ENCODE measurements around the gene RAP1A. TPM values are rescaled to one million over a fixed set of nuclear protein-coding genes. Genes with fewer than 3 reads are reported as not detected.
"Not testable (repeated sequence)": the region's sequence is repeated elsewhere in the genome, so short reads cannot be mapped to it uniquely, and the experiment has no call there.

The RAP1A gene
- total RNA-seq, 1 experiment from 2014 or later: 19.0 TPM

DNA sequence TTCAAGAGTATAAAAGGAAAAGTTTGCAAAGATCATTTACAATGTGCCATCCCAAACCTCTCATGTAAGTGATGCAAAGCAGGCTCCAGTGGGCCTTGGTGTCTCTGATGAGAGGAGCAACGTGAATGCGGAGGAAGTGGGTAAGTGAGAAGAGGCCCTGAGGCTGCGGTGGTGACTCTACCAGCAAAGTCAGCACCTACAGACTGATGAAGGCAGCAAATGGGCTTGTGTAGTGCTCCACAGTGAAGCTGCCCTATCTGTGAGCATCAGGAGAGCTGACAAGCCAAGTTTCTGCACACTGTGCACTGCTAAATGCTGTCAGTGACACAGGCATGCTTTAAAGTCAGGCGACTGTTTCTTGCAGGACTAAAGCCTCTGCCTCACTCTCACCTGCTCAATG is 15.6 kb upstream of the RAP1A start:
- ChIA-PET POLR2A (ENCODE audit: unreplicated experiment) (no interaction called here), CTCF (no interaction called here)
- Histone ChIP-seq H3K27ac (ENCODE audit: low read length) (no peak overlapping the region), H3K4me3 (ENCODE audit: low read length) (no peak overlapping the region), H3K4me2 (ENCODE audit: low read length) (no peak overlapping the region), H3F3A (ENCODE audit: low read length, unreplicated experiment) (no peaks in the 10 kb centered on the region), H3K9ac (ENCODE audit: low read length) (no peak overlapping the region), H3K9me3 (ENCODE audit: low read length) (no peaks in the 10 kb centered on the region), H4K20me1 (ENCODE audit: low read length) (no peaks in the 10 kb centered on the region), H3K79me2 (ENCODE audit: low read length) (no peaks in the 10 kb centered on the region), H3K9me2 (replicated peaks; ENCODE audit: low read length) (no peaks in the 10 kb centered on the region), H3K36me3 (ENCODE audit: low read depth, low read length) (no peaks in the 10 kb centered on the region), H2AFZ (ENCODE audit: low read length) (no peak overlapping the region), H3K4me1 (ENCODE audit: insufficient read depth, low read length) (peaks cover 15% of the 10 kb centered on the region), H3K27me3 (ENCODE audit: low read length) (no peaks in the 10 kb centered on the region)
- intact Hi-C loops (cut with micrococcal nuclease): no loop called here
- BruUV-seq (replicated peaks): no TSS peak
- TF ChIP-seq EZH2phosphoT487 (IDR thresholded peaks at IDR 0.05; ENCODE audit: borderline replicate concordance, low read length) (no peak), EZH2 (IDR thresholded peaks at IDR 0.05; ENCODE audit: low read length, unreplicated experiment) (no peak)
- TF ChIP-seq, protein P1, sequence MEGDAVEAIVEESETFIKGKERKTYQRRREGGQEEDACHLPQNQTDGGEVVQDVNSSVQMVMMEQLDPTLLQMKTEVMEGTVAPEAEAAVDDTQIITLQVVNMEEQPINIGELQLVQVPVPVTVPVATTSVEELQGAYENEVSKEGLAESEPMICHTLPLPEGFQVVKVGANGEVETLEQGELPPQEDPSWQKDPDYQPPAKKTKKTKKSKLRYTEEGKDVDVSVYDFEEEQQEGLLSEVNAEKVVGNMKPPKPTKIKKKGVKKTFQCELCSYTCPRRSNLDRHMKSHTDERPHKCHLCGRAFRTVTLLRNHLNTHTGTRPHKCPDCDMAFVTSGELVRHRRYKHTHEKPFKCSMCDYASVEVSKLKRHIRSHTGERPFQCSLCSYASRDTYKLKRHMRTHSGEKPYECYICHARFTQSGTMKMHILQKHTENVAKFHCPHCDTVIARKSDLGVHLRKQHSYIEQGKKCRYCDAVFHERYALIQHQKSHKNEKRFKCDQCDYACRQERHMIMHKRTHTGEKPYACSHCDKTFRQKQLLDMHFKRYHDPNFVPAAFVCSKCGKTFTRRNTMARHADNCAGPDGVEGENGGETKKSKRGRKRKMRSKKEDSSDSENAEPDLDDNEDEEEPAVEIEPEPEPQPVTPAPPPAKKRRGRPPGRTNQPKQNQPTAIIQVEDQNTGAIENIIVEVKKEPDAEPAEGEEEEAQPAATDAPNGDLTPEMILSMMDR (conservative IDR thresholded peaks at IDR 0.05; ENCODE audit: low read depth, low read length): no peak
- ATAC-seq: no peak
- no peak for DNase-seq

DNA sequence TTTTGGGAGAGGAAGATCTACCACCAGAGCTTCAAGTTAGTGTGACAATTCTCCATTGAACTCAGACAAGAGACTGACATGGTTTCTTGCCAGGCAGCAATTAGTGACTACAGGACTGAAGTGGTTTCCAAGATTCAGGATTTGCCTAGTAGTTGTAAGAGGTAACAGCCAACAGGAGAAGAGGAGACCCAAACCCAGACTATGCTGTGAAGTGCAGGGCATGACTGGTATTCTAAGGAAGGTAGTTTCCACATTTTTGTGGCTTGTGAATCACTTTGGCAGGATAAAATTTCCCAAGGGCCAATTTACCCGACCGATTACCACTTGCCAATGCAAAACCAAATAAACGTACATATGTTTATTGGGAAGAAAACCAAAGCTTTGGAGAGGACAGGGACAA is 14.7 kb upstream of the RAP1A start:
- POLR2A ChIA-PET (ENCODE audit: unreplicated experiment): no interaction called here
- no peak overlapping the region for H2AFZ ChIP-seq (ENCODE audit: low read length)
- peak overlapping the region; percentile 3 for H3K4me2 ChIP-seq (ENCODE audit: low read length)
- H3K36me3 ChIP-seq (ENCODE audit: low read depth, low read length): no peaks in the 10 kb centered on the region
- no TSS peak for BruUV-seq (replicated peaks)
- H3K4me1 ChIP-seq (ENCODE audit: insufficient read depth, low read length): peaks cover 15% of the 10 kb centered on the region
- no peak overlapping the region for H3K9ac ChIP-seq (ENCODE audit: low read length)
- H3K27me3 ChIP-seq (ENCODE audit: low read length): no peaks in the 10 kb centered on the region
- CTCF ChIA-PET: no interaction called here
- TF ChIP-seq, protein P1 (conservative IDR thresholded peaks at IDR 0.05; ENCODE audit: low read depth, low read length): no peak
- TF ChIP-seq EZH2phosphoT487 (IDR thresholded peaks at IDR 0.05; ENCODE audit: borderline replicate concordance, low read length) (no peak), EZH2 (IDR thresholded peaks at IDR 0.05; ENCODE audit: low read length, unreplicated experiment) (no peak)
- peak; percentile 74 for ATAC-seq
- DNase-seq: peak; percentile 84
- no peaks in the 10 kb centered on the region for H3K79me2 ChIP-seq (ENCODE audit: low read length)
- H3K9me3 ChIP-seq (ENCODE audit: low read length): no peaks in the 10 kb centered on the region
- peak overlapping the region; percentile 5; the same call in 1 of the 2 replicates for H3K27ac ChIP-seq (ENCODE audit: low read length)
- H3F3A ChIP-seq (ENCODE audit: low read length, unreplicated experiment): no peaks in the 10 kb centered on the region
- H3K4me3 ChIP-seq (ENCODE audit: low read length): no peak overlapping the region
- intact Hi-C loops (cut with micrococcal nuclease): no loop called here
- no peaks in the 10 kb centered on the region for H3K9me2 ChIP-seq (replicated peaks; ENCODE audit: low read length)
- no peaks in the 10 kb centered on the region for H4K20me1 ChIP-seq (ENCODE audit: low read length)

DNA sequence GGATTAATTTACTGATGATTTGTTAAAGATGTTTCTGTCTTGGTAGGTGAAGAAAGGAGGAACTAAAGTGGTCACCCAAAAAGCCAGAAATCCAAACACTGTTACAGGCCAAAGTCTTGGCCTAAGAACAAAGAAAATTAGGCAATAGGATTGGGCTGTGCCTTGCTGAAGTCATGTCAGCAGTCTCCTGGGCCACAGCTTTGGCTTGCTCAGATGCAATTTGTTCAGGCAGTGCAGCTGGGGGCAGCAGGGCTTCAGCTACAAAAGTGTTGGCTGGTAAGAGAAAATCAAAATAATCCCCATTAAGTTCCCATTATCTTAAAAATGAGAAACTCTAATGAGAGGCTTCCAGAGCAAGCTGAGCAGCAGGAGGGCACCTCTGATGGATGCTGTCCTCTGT is 14.0 kb upstream of the RAP1A start:
- no peaks in the 10 kb centered on the region for H3F3A ChIP-seq (ENCODE audit: low read length, unreplicated experiment)
- ATAC-seq (no peak), DNase-seq (no peak)
- H4K20me1 ChIP-seq (ENCODE audit: low read length): no peaks in the 10 kb centered on the region
- intact Hi-C loops (cut with micrococcal nuclease): no loop called here
- CTCF ChIA-PET: interaction anchor here (0.8 kb wide), 1 partner anchor 12 kb away, joined by 3 read pairs; no protein-coding TSS in a partner anchor
- no peaks in the 10 kb centered on the region for H3K9me2 ChIP-seq (replicated peaks; ENCODE audit: low read length)
- TF ChIP-seq EZH2phosphoT487 (IDR thresholded peaks at IDR 0.05; ENCODE audit: borderline replicate concordance, low read length) (no peak), EZH2 (IDR thresholded peaks at IDR 0.05; ENCODE audit: low read length, unreplicated experiment) (no peak)
- TF ChIP-seq, protein P1 (conservative IDR thresholded peaks at IDR 0.05; ENCODE audit: low read depth, low read length): no peak
- H3K36me3 ChIP-seq (ENCODE audit: low read depth, low read length): no peaks in the 10 kb centered on the region
- H2AFZ ChIP-seq (ENCODE audit: low read length): no peak overlapping the region
- no peaks in the 10 kb centered on the region for H3K27me3 ChIP-seq (ENCODE audit: low read length)
- H3K9ac ChIP-seq (ENCODE audit: low read length): no peak overlapping the region
- H3K4me3 ChIP-seq (ENCODE audit: low read length): no peak overlapping the region
- H3K79me2 ChIP-seq (ENCODE audit: low read length): no peaks in the 10 kb centered on the region
- H3K4me1 ChIP-seq (ENCODE audit: insufficient read depth, low read length): peaks cover 15% of the 10 kb centered on the region
- H3K4me2 ChIP-seq (ENCODE audit: low read length): peak overlapping the region; percentile 3; the same call in 1 of the 2 replicates
- POLR2A ChIA-PET (ENCODE audit: unreplicated experiment): no interaction called here
- BruUV-seq (replicated peaks): no TSS peak
- H3K9me3 ChIP-seq (ENCODE audit: low read length): no peaks in the 10 kb centered on the region
- no peak overlapping the region for H3K27ac ChIP-seq (ENCODE audit: low read length)

DNA sequence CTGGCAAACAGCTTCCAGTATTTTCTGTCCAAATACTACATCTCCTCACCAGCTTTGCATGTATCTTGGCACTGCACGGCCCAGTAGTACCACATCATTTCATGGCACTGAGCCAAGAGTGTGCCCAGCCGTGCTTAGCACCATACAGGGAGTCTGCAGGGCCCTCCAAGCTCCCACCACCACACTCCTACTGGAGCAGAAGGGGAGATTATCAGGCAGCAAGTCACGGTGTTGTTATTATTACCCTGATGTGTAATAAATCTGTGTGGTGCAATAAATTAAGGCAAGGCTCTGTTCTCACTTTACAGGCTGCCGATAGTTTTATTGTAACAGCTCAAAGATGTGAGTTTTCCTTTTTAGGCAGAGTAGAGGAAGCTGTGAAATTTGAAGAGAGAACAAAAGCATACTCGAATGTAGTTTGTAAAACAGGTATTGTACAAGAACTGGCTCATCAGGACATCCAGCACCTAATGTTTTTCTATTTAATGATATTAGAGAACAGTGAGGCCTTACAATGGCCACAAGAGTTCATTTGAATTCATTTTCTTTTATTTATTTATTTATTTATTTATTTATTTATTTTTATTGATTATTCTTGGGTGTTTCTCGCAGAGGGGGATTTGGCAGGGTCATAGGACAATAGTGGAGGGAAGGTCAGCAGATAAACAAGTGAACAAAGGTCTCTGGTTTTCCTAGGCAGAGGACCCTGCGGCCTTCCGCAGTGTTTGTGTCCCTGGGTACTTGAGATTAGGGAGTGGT is 13.0 kb upstream of the RAP1A start:
- H3K9ac ChIP-seq (ENCODE audit: low read length); POLR2A ChIA-PET (ENCODE audit: unreplicated experiment); H3K27me3 ChIP-seq (ENCODE audit: low read length); H3K79me2 ChIP-seq (ENCODE audit: low read length); H4K20me1 ChIP-seq (ENCODE audit: low read length); H3K27ac ChIP-seq (ENCODE audit: low read length); intact Hi-C loops (cut with micrococcal nuclease); H3K4me2 ChIP-seq (ENCODE audit: low read length); H3K4me3 ChIP-seq (ENCODE audit: low read length); H3K9me3 ChIP-seq (ENCODE audit: low read length); H2AFZ ChIP-seq (ENCODE audit: low read length); CTCF ChIA-PET; ATAC-seq; H3F3A ChIP-seq (ENCODE audit: low read length, unreplicated experiment); BruUV-seq (replicated peaks); DNase-seq; H3K36me3 ChIP-seq (ENCODE audit: low read depth, low read length); H3K9me2 ChIP-seq (replicated peaks; ENCODE audit: low read length): not testable (repeated sequence)
- peaks cover 15% of the 10 kb centered on the region for H3K4me1 ChIP-seq (ENCODE audit: insufficient read depth, low read length)

Measured in PC-3 (cell line).